PC-9 (cell line): ENCODE results near the gene MTCL1. TPM values are rescaled to one million over a fixed set of nuclear protein-coding genes. Genes with fewer than 3 reads are reported as not detected.

Source experiments
- BruUV-seq: library from RNA; stranded (reverse); fragments of 400-500 nt; replicated peaks from 2 replicates; lab custom pipeline; 2021; lab: Mats Ljungman, UMichigan
- CTCF ChIA-PET: fragments of 300-600 bp; sonication (Branson Sonifier 250); formaldehyde crosslinking; loops from one replicate; lab custom pipeline; 2022; ENCODE audit warnings: antibody characterized with exemption; lab: Charles Lee
- POLR2A ChIA-PET: fragments of 300-600 bp; sonication (Branson Sonifier 250); formaldehyde crosslinking; loops from one replicate; lab custom pipeline; 2022; ENCODE audit warnings: antibody characterized with exemption; ENCODE audit not compliant: unreplicated experiment; lab: Charles Lee
- DNase-seq, 2 experiments: peaks; one replicate each; pipeline versions ENCODE4 v3.0.0 to v3.0.0-alpha.2; 2015 to 2022; ENCODE audit warnings: mixed read lengths in 1 of 2
- H2AFZ ChIP-seq: fragments of 200-600 bp; sonication (generic); 2 replicates; pipeline ENCODE4 v1.8.1; 2017; ENCODE audit warnings: antibody characterized with exemption
- H3F3A ChIP-seq: fragments of 200-600 bp; sonication (generic); 2 replicates; pipeline ENCODE4 v1.8.1; 2017; ENCODE audit warnings: antibody characterized with exemption, mild to moderate bottlenecking, low read depth; ENCODE audit not compliant: insufficient read depth
- H3K27ac ChIP-seq: fragments of 200-600 bp; sonication (generic); 2 replicates; pipeline ENCODE4 v1.6.1; 2016; ENCODE audit warnings: mixed run types
- H3K27me3 ChIP-seq: fragments of 200-600 bp; sonication (generic); 2 replicates; pipeline ENCODE4 v1.6.1; 2016; ENCODE audit warnings: low read depth, mixed run types; ENCODE audit not compliant: insufficient read depth
- H3K36me3 ChIP-seq: fragments of 200-600 bp; sonication (generic); 2 replicates; pipeline ENCODE4 v1.6.1; 2016; ENCODE audit warnings: low read depth, mixed run types
- H3K4me1 ChIP-seq: fragments of 200-600 bp; sonication (generic); replicated peaks from 2 replicates; pipeline ENCODE4 v1.6.1; 2016; ENCODE audit warnings: mixed run types; ENCODE audit not compliant: insufficient read depth
- H3K4me2 ChIP-seq: fragments of 200-600 bp; sonication (generic); 2 replicates; pipeline ENCODE4 v1.6.1; 2017; ENCODE audit warnings: mixed run types
- H3K4me3 ChIP-seq: fragments of 200-600 bp; sonication (generic); 2 replicates; pipeline ENCODE4 v1.6.1; 2016; ENCODE audit warnings: mixed run types
- H3K79me2 ChIP-seq: fragments of 200-600 bp; sonication (generic); 2 replicates; pipeline ENCODE4 v1.6.1; 2017; ENCODE audit warnings: low read depth, mixed run types
- H3K9me2 ChIP-seq: fragments of 200-600 bp; sonication (generic); 2 replicates; pipeline ENCODE4 v1.8.1; 2017; ENCODE audit warnings: mild to moderate bottlenecking; ENCODE audit not compliant: insufficient read depth
- H3K9me3 ChIP-seq: fragments of 200-600 bp; sonication (generic); 2 replicates; pipeline ENCODE4 v1.8.1; 2016; ENCODE audit warnings: low read depth; ENCODE audit not compliant: insufficient read depth
- H4K20me1 ChIP-seq: fragments of 200-600 bp; sonication (generic); 2 replicates; pipeline ENCODE4 v1.8.1; 2017; ENCODE audit not compliant: insufficient read depth
- EZH2 ChIP-seq: fragments of 200-600 bp; sonication (generic); IDR thresholded peaks from 2 replicates; pipeline ENCODE4 v1.8.0; 2017; ENCODE audit warnings: antibody characterized with exemption, low read depth
- intact Hi-C: fragments of 100-400 bp; cut with micrococcal nuclease; formaldehyde crosslinking; loops from one replicate; pipeline ENCODE4 v1.10.0; 2022; ENCODE audit not compliant: unreplicated experiment
- total RNA-seq: library from RNA; stranded (reverse); gene quantifications from 2 replicates; pipeline ENCODE4 v1.2.3, GENCODE V29; 2021
- TF ChIP-seq, protein P1 (sequence below): fragments of 200-600 bp; sonication (generic); conservative IDR thresholded peaks from 2 replicates; pipeline ENCODE4 v1.6.1; 2017; ENCODE audit warnings: mixed run types, antibody characterized with exemption, mild to moderate bottlenecking, moderate library complexity

Gene MTCL1
- total RNA-seq, 1 experiment from 2014 or later = 29.6 TPM

DNA sequence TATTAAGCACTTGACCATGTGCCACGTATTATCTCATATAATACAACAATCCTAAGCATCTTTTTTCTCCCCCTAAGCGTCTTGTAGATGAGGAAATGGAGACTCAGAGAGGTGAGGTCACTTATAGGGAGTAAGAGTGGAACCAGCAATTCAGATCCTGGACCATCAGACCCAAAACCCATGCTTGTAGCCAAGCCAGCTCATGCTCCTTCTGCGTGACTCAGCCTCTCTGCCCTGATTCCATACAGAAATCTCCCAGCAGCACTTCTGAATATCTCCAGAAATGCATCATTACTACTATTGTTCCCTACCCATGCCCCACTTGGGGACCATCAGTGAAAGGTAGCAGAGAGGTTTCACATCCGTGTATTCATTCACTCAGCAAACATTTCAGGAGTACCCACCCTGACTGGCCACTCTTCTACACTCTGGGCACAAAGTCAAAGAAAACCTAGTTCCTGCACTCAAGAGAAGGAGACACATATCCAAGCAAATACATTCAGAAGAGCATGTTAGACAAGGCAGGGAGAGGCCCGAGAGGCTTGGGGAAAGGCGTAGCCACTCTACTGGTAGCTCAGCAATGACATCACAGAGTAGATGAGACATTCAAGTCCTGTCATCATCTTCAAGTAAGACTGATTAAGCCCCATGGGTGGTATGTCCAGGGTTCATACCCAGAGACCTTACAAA lies 141.9 kb downstream of the MTCL1 start:
- no peaks in the 10 kb centered on the region for H3K36me3 ChIP-seq
- POLR2A ChIA-PET = no interaction called here
- no peak overlapping the region for H2AFZ ChIP-seq
- H3K4me1 ChIP-seq = no peaks in the 10 kb centered on the region; the same call in 1 of the 2 replicates
- intact Hi-C loops = no loop called here
- H4K20me1 ChIP-seq = no peaks in the 10 kb centered on the region
- H3K4me2 ChIP-seq = no peak overlapping the region
- no TSS peak for BruUV-seq
- DNase-seq = no peak
- H3K27ac ChIP-seq = no peak overlapping the region
- H3K9me2 ChIP-seq = no peaks in the 10 kb centered on the region
- TF ChIP-seq EZH2 = no peak
- no peak overlapping the region for H3K4me3 ChIP-seq
- peaks cover under 1% of the 10 kb centered on the region; the same call in 1 of the 2 replicates for H3F3A ChIP-seq
- H3K27me3 ChIP-seq = no peaks in the 10 kb centered on the region
- no peaks in the 10 kb centered on the region for H3K9me3 ChIP-seq
- CTCF ChIA-PET = no interaction called here
- H3K79me2 ChIP-seq = no peaks in the 10 kb centered on the region

DNA sequence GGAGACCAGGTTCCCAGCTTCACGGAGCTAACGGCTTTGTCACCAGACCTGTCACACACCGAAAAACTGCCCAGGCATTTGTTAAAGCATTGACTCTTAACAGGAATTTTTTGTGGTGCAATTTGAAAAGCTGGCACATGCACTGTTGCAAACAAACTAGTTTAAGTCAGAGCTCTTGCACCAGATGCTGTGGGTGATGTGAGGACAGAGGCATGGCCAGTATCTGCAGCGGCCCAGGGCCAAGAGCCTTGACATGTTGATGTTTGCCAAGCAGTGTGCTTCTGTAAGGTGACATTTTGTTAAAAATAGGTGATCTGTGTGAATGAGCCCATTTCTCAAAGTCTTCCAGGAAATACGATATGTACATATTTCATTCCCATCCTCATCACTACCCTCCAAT lies 142.5 kb downstream of the MTCL1 start:
- H3K4me3 ChIP-seq = no peak overlapping the region
- TF ChIP-seq, protein P1, sequence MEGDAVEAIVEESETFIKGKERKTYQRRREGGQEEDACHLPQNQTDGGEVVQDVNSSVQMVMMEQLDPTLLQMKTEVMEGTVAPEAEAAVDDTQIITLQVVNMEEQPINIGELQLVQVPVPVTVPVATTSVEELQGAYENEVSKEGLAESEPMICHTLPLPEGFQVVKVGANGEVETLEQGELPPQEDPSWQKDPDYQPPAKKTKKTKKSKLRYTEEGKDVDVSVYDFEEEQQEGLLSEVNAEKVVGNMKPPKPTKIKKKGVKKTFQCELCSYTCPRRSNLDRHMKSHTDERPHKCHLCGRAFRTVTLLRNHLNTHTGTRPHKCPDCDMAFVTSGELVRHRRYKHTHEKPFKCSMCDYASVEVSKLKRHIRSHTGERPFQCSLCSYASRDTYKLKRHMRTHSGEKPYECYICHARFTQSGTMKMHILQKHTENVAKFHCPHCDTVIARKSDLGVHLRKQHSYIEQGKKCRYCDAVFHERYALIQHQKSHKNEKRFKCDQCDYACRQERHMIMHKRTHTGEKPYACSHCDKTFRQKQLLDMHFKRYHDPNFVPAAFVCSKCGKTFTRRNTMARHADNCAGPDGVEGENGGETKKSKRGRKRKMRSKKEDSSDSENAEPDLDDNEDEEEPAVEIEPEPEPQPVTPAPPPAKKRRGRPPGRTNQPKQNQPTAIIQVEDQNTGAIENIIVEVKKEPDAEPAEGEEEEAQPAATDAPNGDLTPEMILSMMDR = no peak
- TF ChIP-seq EZH2 = no peak
- DNase-seq = no peak
- H3K4me1 ChIP-seq = no peaks in the 10 kb centered on the region
- H4K20me1 ChIP-seq = no peaks in the 10 kb centered on the region
- H3K27ac ChIP-seq = no peak overlapping the region
- H3K4me2 ChIP-seq = no peak overlapping the region
- no peak overlapping the region for H2AFZ ChIP-seq
- intact Hi-C loops = no loop called here
- no peaks in the 10 kb centered on the region for H3K9me3 ChIP-seq
- H3K27me3 ChIP-seq = no peaks in the 10 kb centered on the region
- ChIA-PET CTCF (no interaction called here), POLR2A (interaction anchor here (0.7 kb wide), 1 partner anchor 142 kb away, joined by 6 read pairs; no protein-coding TSS in a partner anchor)
- BruUV-seq = no TSS peak
- no peaks in the 10 kb centered on the region for H3K36me3 ChIP-seq
- H3K79me2 ChIP-seq = no peaks in the 10 kb centered on the region
- H3K9me2 ChIP-seq = no peaks in the 10 kb centered on the region
- H3F3A ChIP-seq = no peaks in the 10 kb centered on the region

DNA sequence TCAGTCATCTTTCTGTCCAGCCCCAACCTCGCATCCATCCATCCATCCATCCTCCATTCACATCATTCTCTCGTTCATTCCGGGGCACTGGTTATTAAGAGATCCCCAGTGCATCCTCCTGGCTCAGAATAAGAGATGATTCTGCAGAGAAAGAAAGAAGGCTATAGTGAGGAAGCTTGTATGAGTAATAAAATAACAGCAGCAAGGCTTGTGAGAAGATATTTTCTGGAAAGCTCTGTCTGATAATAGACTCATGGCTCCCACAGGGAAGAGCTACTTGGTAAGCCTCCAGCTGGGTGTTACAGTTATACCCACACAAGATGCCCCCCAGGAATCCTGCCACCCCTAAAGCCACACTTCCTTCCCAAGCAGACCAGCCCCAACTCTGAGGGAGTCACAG lies 143.2 kb downstream of the MTCL1 start:
- intact Hi-C loops = no loop called here
- Histone ChIP-seq H3K9me2 (no peaks in the 10 kb centered on the region), H3K9me3 (no peaks in the 10 kb centered on the region), H3K36me3 (no peaks in the 10 kb centered on the region), H3F3A (no peaks in the 10 kb centered on the region), H2AFZ (no peak overlapping the region), H3K4me1 (no peaks in the 10 kb centered on the region), H3K4me2 (no peak overlapping the region), H3K27ac (no peak overlapping the region), H3K79me2 (no peaks in the 10 kb centered on the region), H4K20me1 (no peaks in the 10 kb centered on the region), H3K4me3 (no peak overlapping the region), H3K27me3 (no peaks in the 10 kb centered on the region)
- ChIA-PET CTCF (no interaction called here), POLR2A (no interaction called here)
- DNase-seq = no peak
- no TSS peak for BruUV-seq
- TF ChIP-seq EZH2 = no peak
- TF ChIP-seq, protein P1 = no peak
